Endothelial cell of umbilical vein (primary cell): Measurements from ENCODE around the gene ACIN1. TPM values are rescaled to one million over a fixed set of nuclear protein-coding genes. Genes with fewer than 3 reads are reported as not detected.

Source experiments
- BruUV-seq: library from RNA; stranded (reverse); fragments of 400-500 nt; replicated peaks from 2 replicates; lab custom pipeline; 2021; lab: Mats Ljungman, UMichigan
- CTCF ChIA-PET: fragments of 300-600, 350-600 bp; sonication (Branson Sonifier 250); formaldehyde crosslinking; loops from one replicate; lab custom pipeline; 2021; ENCODE audit warnings: antibody characterized with exemption, inconsistent platforms; lab: Charles Lee
- POLR2A ChIA-PET: fragments of 300-600, 350-600 bp; sonication (Branson Sonifier 250); formaldehyde crosslinking; loops from one replicate; lab custom pipeline; 2021; ENCODE audit warnings: antibody characterized with exemption, inconsistent platforms; lab: Charles Lee
- DNase-seq: peaks from one replicate; pipeline ENCODE4 v3.0.0-alpha.2; 2011; ENCODE audit warnings: low read depth, low spot score
- FAIRE-seq: peaks from 2 replicates; lab custom pipeline; 2011; peaks lifted over from hg19 to GRCh38; lab: Jason Lieb, UNC
- H2AFZ ChIP-seq: 2 replicates; pipeline ENCODE4 v1.6.0; 2012; ENCODE audit warnings: low read depth, low read length, control low read depth, inconsistent platforms
- H3K27ac ChIP-seq: 2 replicates; pipeline ENCODE4 v1.5.1; 2011; ENCODE audit warnings: low read depth, mild to moderate bottlenecking, control low read depth, low read length, moderate library complexity; ENCODE audit not compliant: insufficient read depth
- H3K27me3 ChIP-seq, 2 experiments: 2 replicates each; pipeline versions ENCODE4 v1.6.0 to v1.6.1; 2011; ENCODE audit warnings: low read length in 2 of 2, mixed read lengths in 1 of 2; ENCODE audit not compliant: control insufficient read depth in 2 of 2, insufficient read depth in 2 of 2
- H3K36me3 ChIP-seq, 2 experiments: 2 replicates in 1 of 2; 3 replicates in 1 of 2; pipeline ENCODE4 v1.5.1; 2011; ENCODE audit warnings: low read length in 2 of 2, mild to moderate bottlenecking in 1 of 2, moderate library complexity in 1 of 2; ENCODE audit not compliant: control insufficient read depth in 2 of 2, insufficient read depth in 2 of 2; ENCODE audit errors: extremely low read depth in 1 of 2
- H3K4me1 ChIP-seq: 3 replicates; pipeline ENCODE4 v1.5.1; 2011; ENCODE audit warnings: mild to moderate bottlenecking, low read length; ENCODE audit not compliant: control insufficient read depth, insufficient read depth; ENCODE audit errors: extremely low read depth
- H3K4me2 ChIP-seq: 2 replicates; pipeline ENCODE4 v1.6.1; 2011; ENCODE audit warnings: low read length, control low read depth, mixed read lengths; ENCODE audit not compliant: insufficient read depth
- H3K4me3 ChIP-seq, 3 experiments: fragments of 200-600 bp in 1 of 3; sonication (generic), shearing (Covaris generic) in 1 of 3; replicated peaks in 1 of 3; 2 replicates each; pipeline ENCODE4 v1.5.1; 2011 to 2016; ENCODE audit warnings: control low read depth in 3 of 3, low read length in 3 of 3, mild to moderate bottlenecking in 2 of 3, inconsistent platforms in 1 of 3, low read depth in 1 of 3, moderate library complexity in 1 of 3; ENCODE audit not compliant: insufficient read depth in 1 of 3
- H3K79me2 ChIP-seq: 2 replicates; pipeline ENCODE4 v1.6.0; 2012; ENCODE audit warnings: low read length, inconsistent platforms; ENCODE audit not compliant: control insufficient read depth, insufficient read depth
- H3K9ac ChIP-seq: replicated peaks from 2 replicates; pipeline ENCODE3; 2011; ENCODE audit warnings: low read length, control low read depth; ENCODE audit not compliant: insufficient read depth; ENCODE audit errors: extremely low read depth
- H3K9me1 ChIP-seq: replicated peaks from 3 replicates; pipeline ENCODE4 v1.6.0; 2011; ENCODE audit warnings: mild to moderate bottlenecking, low read length; ENCODE audit not compliant: control insufficient read depth, insufficient read depth; ENCODE audit errors: extremely low read depth
- H3K9me3 ChIP-seq: replicated peaks from 2 replicates; pipeline ENCODE4 v1.5.1; 2012; ENCODE audit warnings: low read length, inconsistent platforms; ENCODE audit not compliant: control insufficient read depth, insufficient read depth
- H4K20me1 ChIP-seq: replicated peaks from 2 replicates; pipeline ENCODE3; 2011; ENCODE audit warnings: mild to moderate bottlenecking, low read length; ENCODE audit not compliant: control insufficient read depth, insufficient read depth; ENCODE audit errors: extremely low read depth
- CTCF ChIP-seq, 2 donors: IDR thresholded peaks; 1 replicate in 1 of 2; 2 replicates in 1 of 2; pipeline ENCODE4 v1.5.1; 2011; ENCODE audit warnings: low read length in 2 of 2, mild to moderate bottlenecking in 2 of 2, moderate library complexity in 2 of 2, control low read depth in 1 of 2, inconsistent platforms in 1 of 2, low read depth in 1 of 2; ENCODE audit not compliant: insufficient read depth in 1 of 2; ENCODE audit errors: extremely low read depth in 1 of 2
- EZH2 ChIP-seq: IDR thresholded peaks from 2 replicates; pipeline ENCODE4 v1.6.1; 2012; ENCODE audit warnings: borderline replicate concordance, low read depth, mild to moderate bottlenecking, moderate library complexity, low read length, inconsistent platforms; ENCODE audit not compliant: severe bottlenecking
- FOS ChIP-seq: IDR thresholded peaks from 2 replicates; pipeline ENCODE4 v1.6.1; 2011; ENCODE audit warnings: mild to moderate bottlenecking, low read length, moderate library complexity, borderline replicate concordance; ENCODE audit not compliant: insufficient read depth
- GATA2 ChIP-seq: IDR thresholded peaks from 2 replicates; pipeline ENCODE4 v1.7.0; 2011; ENCODE audit warnings: low read depth, mild to moderate bottlenecking, moderate library complexity, mixed read lengths, low read length; ENCODE audit not compliant: insufficient read length, insufficient read depth
- JUN ChIP-seq: IDR thresholded peaks from 2 replicates; pipeline ENCODE4 v1.6.1; 2011; ENCODE audit warnings: borderline replicate concordance, low read depth; ENCODE audit not compliant: insufficient read length, insufficient read depth
- MAX ChIP-seq: IDR thresholded peaks from 2 replicates; pipeline ENCODE4 v1.6.1; 2011; ENCODE audit not compliant: insufficient read depth, insufficient read length
- MYC ChIP-seq: IDR thresholded peaks from one replicate; pipeline ENCODE4 v1.6.1; 2011; ENCODE audit warnings: mild to moderate bottlenecking, low read depth, low read length
- POLR2A ChIP-seq: IDR thresholded peaks from 2 replicates; pipeline ENCODE4 v1.6.1; 2012; ENCODE audit warnings: low read depth, mild to moderate bottlenecking, control low read depth, low read length
- POLR2AphosphoS5 ChIP-seq: IDR thresholded peaks from 2 replicates; pipeline ENCODE4 v1.6.1; 2012; ENCODE audit warnings: low read depth, mild to moderate bottlenecking, control low read depth, low read length, moderate library complexity; ENCODE audit not compliant: insufficient read depth
- dilution Hi-C: fragments of 300-500 bp; cut with MboI; formaldehyde crosslinking; loops from one replicate; pipeline ENCODE4 v1.15.0; 2019; ENCODE audit warnings: low sequenced_read_pairs; ENCODE audit not compliant: extremely low pct_ligation_motif_present
- intact Hi-C: fragments of 100-400 bp; cut with micrococcal nuclease; formaldehyde crosslinking; loops from one replicate; pipeline ENCODE4 v1.10.0; 2022
- polyA plus RNA-seq, 4 experiments: library from polyadenylated mRNA; depleted of rRNA in 3 of 4; stranded (reverse) in 3 of 4; unstranded in 1 of 4; fragments of >200 nt; gene quantifications; 2 replicates each; pipeline versions ENCODE4 v1.2.1 to v1.2.3, GENCODE V29; 2011 to 2012; ENCODE audit warnings: missing spikeins in 1 of 4
- total RNA-seq: library from RNA; stranded (reverse); gene quantifications from 2 replicates; pipeline ENCODE4 v1.2.3, GENCODE V29; 2021

ACIN1 gene
- total and polyA plus RNA-seq, 2 donors (not counting 3 experiments of a cell fraction or from before 2014, with no cell fraction given): 146 to 240 TPM

- Histone ChIP-seq H3K27ac (peak overlapping the region; percentile 79), H4K20me1 (peaks cover 4% of the 10 kb centered on the region), H3K4me1 (peaks cover 26% of the 10 kb centered on the region), H3K79me2 (peaks cover 52% of the 10 kb centered on the region), H3K9me3 (no peaks in the 10 kb centered on the region), H3K4me3 (peak overlapping the region; percentile 49 to 94 (median 88)), H3K9ac (peak overlapping the region; percentile 92), H2AFZ (no peak overlapping the region), H3K9me1 (no peaks in the 10 kb centered on the region), H3K4me2 (peak overlapping the region; percentile 95), H3K27me3 (no peaks in the 10 kb centered on the region), H3K36me3 (peaks cover 32% of the 10 kb centered on the region in 2 experiments)
- POLR2A ChIA-PET: interaction anchor here (1.3 to 1.5 kb wide), 2 partner anchors 8 to 13 kb away, joined by 3 to 8 read pairs; no protein-coding TSS in a partner anchor
- peak; percentile 18 for FAIRE-seq
- intact Hi-C loops: no loop called here
- dilution Hi-C loops: no loop called here
- BruUV-seq: no TSS peak
- DNase-seq: no peak
- CTCF ChIA-PET: interaction anchor here (1.0 to 3.2 kb wide), 13 partner anchors 8 to 88 kb away, joined by 3 to 21 read pairs (median 6); partner anchors contain the start of genes ACIN1 and C14orf119
- TF ChIP-seq POLR2AphosphoS5 (no peak), CTCF (IDR thresholded peaks at IDR 0.05; ENCODE audit: extremely low read depth in 1 of 2, insufficient read depth in 1 of 2, low read depth in 1 of 2, low read length in 2 of 2) (no peak), EZH2 (no peak), JUN (no peak), MAX (no peak), MYC (no peak), GATA2 (no peak), POLR2A (no peak), FOS (no peak)
Observed at GRCh38 chr14:23070262-23071129, 24.4 kb downstream of the ACIN1 start.
